Loucy (cell line): ENCODE data around the gene CYS1.

Experiments
- H2AFZ ChIP-seq: fragments of 200-600 bp; sonication (generic); 2 replicates; pipeline ENCODE4 v1.6.0; 2016; ENCODE audit warnings: antibody characterized with exemption, mild to moderate bottlenecking, low read length, moderate library complexity
- H3F3A ChIP-seq: fragments of 200-600 bp; 2 replicates; pipeline ENCODE4 v1.6.0; 2016; ENCODE audit warnings: antibody characterized with exemption, low read depth, mild to moderate bottlenecking
- H3K27me3 ChIP-seq: fragments of 200-600 bp; sonication (generic); 2 replicates; pipeline ENCODE4 v1.6.1; 2014; ENCODE audit warnings: low read length, mild to moderate bottlenecking; ENCODE audit not compliant: insufficient read depth, poor library complexity, severe bottlenecking
- H3K36me3 ChIP-seq: fragments of 200-600 bp; sonication (generic); 2 replicates; pipeline ENCODE4 v1.6.1; 2016; ENCODE audit warnings: low read length; ENCODE audit not compliant: insufficient read depth
- H3K4me1 ChIP-seq: fragments of 200-600 bp; sonication (generic); 2 replicates; pipeline ENCODE4 v1.5.1; 2014; ENCODE audit warnings: low read length, mild to moderate bottlenecking; ENCODE audit not compliant: insufficient read depth, poor library complexity, severe bottlenecking
- H3K4me2 ChIP-seq: fragments of 200-600 bp; sonication (generic); 2 replicates; pipeline ENCODE4 v1.6.0; 2014; ENCODE audit warnings: antibody characterized with exemption, low read length, low read depth, mild to moderate bottlenecking; ENCODE audit not compliant: poor library complexity, severe bottlenecking
- H3K4me3 ChIP-seq: fragments of 200-600 bp; sonication (generic); 2 replicates; pipeline ENCODE4 v1.5.1; 2014; ENCODE audit warnings: low read length, mild to moderate bottlenecking, mixed read lengths; ENCODE audit not compliant: poor library complexity, severe bottlenecking
- H3K79me2 ChIP-seq: fragments of 200-600 bp; sonication (generic); 2 replicates; pipeline ENCODE4 v1.6.1; 2014; ENCODE audit warnings: low read length; ENCODE audit not compliant: insufficient read depth
- H3K9ac ChIP-seq: fragments of 200-600 bp; sonication (generic); 2 replicates; pipeline ENCODE4 v1.6.0; 2014; ENCODE audit warnings: mild to moderate bottlenecking, low read depth, low read length, moderate library complexity; ENCODE audit not compliant: poor library complexity, severe bottlenecking
- H3K9me2 ChIP-seq: fragments of 200-600 bp; sonication (generic); replicated peaks from 2 replicates; pipeline ENCODE4 v1.6.1; 2016; ENCODE audit warnings: low read depth, low read length, mixed read lengths
- H3K9me3 ChIP-seq: fragments of 200-600 bp; sonication (generic); 2 replicates; pipeline ENCODE4 v1.6.1; 2014; ENCODE audit warnings: mild to moderate bottlenecking, antibody characterized with exemption, low read length, low read depth; ENCODE audit not compliant: insufficient read depth
- H4K20me1 ChIP-seq: fragments of 200-600 bp; sonication (generic); 2 replicates; pipeline ENCODE4 v1.6.0; 2014; ENCODE audit warnings: antibody characterized with exemption, low read length, mild to moderate bottlenecking; ENCODE audit not compliant: insufficient read depth, poor library complexity, severe bottlenecking
- CTCF ChIP-seq: fragments of 200-600 bp; sonication (generic); conservative IDR thresholded peaks from 2 replicates; pipeline ENCODE4 v1.5.1; 2014; ENCODE audit warnings: mild to moderate bottlenecking, antibody characterized with exemption, low read length
- EZH2phosphoT487 ChIP-seq: fragments of 200-600 bp; IDR thresholded peaks from 2 replicates; pipeline ENCODE4 v1.6.1; 2018; ENCODE audit warnings: antibody characterized with exemption, mild to moderate bottlenecking, moderate library complexity, borderline replicate concordance

The CYS1 gene

GRCh38 chr2:10026940-10027569 lies 53.2 kb downstream of the CYS1 start:
- no peak for TF ChIP-seq CTCF
- TF ChIP-seq EZH2phosphoT487 = no peak

GRCh38 chr2:10022966-10023662 lies 57.1 kb downstream of the CYS1 start:
- Histone ChIP-seq H4K20me1 (no peaks in the 10 kb centered on the region), H2AFZ (no peak overlapping the region), H3K4me1 (no peaks in the 10 kb centered on the region), H3K36me3 (no peaks in the 10 kb centered on the region), H3K27me3 (no peaks in the 10 kb centered on the region), H3K4me2 (no peak overlapping the region), H3F3A (no peaks in the 10 kb centered on the region), H3K9me2 (no peaks in the 10 kb centered on the region), H3K9me3 (no peaks in the 10 kb centered on the region), H3K79me2 (no peaks in the 10 kb centered on the region), H3K4me3 (no peak overlapping the region), H3K9ac (no peak overlapping the region)
- TF ChIP-seq EZH2phosphoT487 (no peak), CTCF (peak; percentile 29; the same call in 1 of the 2 replicates)

More at GRCh38 chr2:10026940-10027569, 53.2 kb downstream of the CYS1 start:
- no peaks in the 10 kb centered on the region for H3K9me3 ChIP-seq
- no peak overlapping the region for H2AFZ ChIP-seq
- no peaks in the 10 kb centered on the region for H3K36me3 ChIP-seq
- H3K4me3 ChIP-seq = no peak overlapping the region
- no peaks in the 10 kb centered on the region for H3K79me2 ChIP-seq
- no peaks in the 10 kb centered on the region for H3K27me3 ChIP-seq
- no peak overlapping the region for H3K4me2 ChIP-seq
- no peaks in the 10 kb centered on the region for H3K4me1 ChIP-seq
- no peaks in the 10 kb centered on the region for H3K9me2 ChIP-seq
- no peak overlapping the region for H3K9ac ChIP-seq
- H4K20me1 ChIP-seq = no peaks in the 10 kb centered on the region
- no peaks in the 10 kb centered on the region for H3F3A ChIP-seq

GRCh38 chr2:10022445-10022844 lies 57.8 kb downstream of the CYS1 start:
- no peaks in the 10 kb centered on the region for H3K9me3 ChIP-seq
- H3K79me2 ChIP-seq = no peaks in the 10 kb centered on the region
- no peak overlapping the region for H3K4me3 ChIP-seq
- H4K20me1 ChIP-seq = no peaks in the 10 kb centered on the region
- no peaks in the 10 kb centered on the region for H3K4me1 ChIP-seq
- H3F3A ChIP-seq = no peaks in the 10 kb centered on the region
- no peak overlapping the region for H3K9ac ChIP-seq
- no peaks in the 10 kb centered on the region for H3K27me3 ChIP-seq
- TF ChIP-seq CTCF (no peak), EZH2phosphoT487 (no peak)
- no peaks in the 10 kb centered on the region for H3K9me2 ChIP-seq
- H2AFZ ChIP-seq = no peak overlapping the region
- H3K36me3 ChIP-seq = no peaks in the 10 kb centered on the region
- no peak overlapping the region for H3K4me2 ChIP-seq
